C4-2B (cell line): ENCODE data around the gene PIM3.

Experiments used
- H3K27ac ChIP-seq: fragments of 450-650 bp; 2 replicates; pipeline ENCODE4 v1.5.1; 2017
- CTCF ChIP-seq: fragments of 450-650 bp; conservative IDR thresholded peaks from 2 replicates; pipeline ENCODE4 v1.5.1; 2017; ENCODE audit warnings: mild to moderate bottlenecking
- ZFX ChIP-seq: fragments of 450-650 bp; IDR thresholded peaks from 2 replicates; pipeline ENCODE4 v1.6.1; 2017

Gene PIM3

GRCh38 chr22:49929211-49929979, 31.2 kb upstream of the PIM3 start:
- no peak for TF ChIP-seq ZFX
- peak; percentile 97 for TF ChIP-seq CTCF
- H3K27ac ChIP-seq: no peak overlapping the region

GRCh38 chr22:49929994-49930575, 30.5 kb upstream of the PIM3 start:
- no peak overlapping the region; the same call in 1 of the 2 replicates for H3K27ac ChIP-seq
- TF ChIP-seq ZFX (no peak), CTCF (no peak)

GRCh38 chr22:49930596-49931412, 29.8 kb upstream of the PIM3 start:
- TF ChIP-seq ZFX (no peak), CTCF (peak; percentile 89)
- H3K27ac ChIP-seq: peak overlapping the region; percentile 39

GRCh38 chr22:49933236-49934159, 27.1 kb upstream of the PIM3 start:
- H3K27ac ChIP-seq: no peak overlapping the region
- TF ChIP-seq ZFX: no peak
- no peak for TF ChIP-seq CTCF

- no peak overlapping the region for H3K27ac ChIP-seq
These were observed 26.2 kb upstream of the PIM3 start for GRCh38 chr22:49934160-49934890.

More at GRCh38 chr22:49934160-49934890, 26.2 kb upstream of the PIM3 start:
- TF ChIP-seq ZFX (no peak), CTCF (no peak)
